Endothelial cell of umbilical vein (primary cell): ENCODE data around the gene RNASET2. TPM values are rescaled to one million over a fixed set of nuclear protein-coding genes. Genes with fewer than 3 reads are reported as not detected.
A peak's percentile ranks its signal among the peaks of the same experiment; 100 is the strongest.

ENCODE experiments used
- BruUV-seq: library from RNA; stranded (reverse); fragments of 400-500 nt; replicated peaks from 2 replicates; lab custom pipeline; 2021; lab: Mats Ljungman, UMichigan
- CTCF ChIA-PET: fragments of 300-600, 350-600 bp; sonication (Branson Sonifier 250); formaldehyde crosslinking; loops from one replicate; lab custom pipeline; 2021; ENCODE audit warnings: antibody characterized with exemption, inconsistent platforms; lab: Charles Lee
- POLR2A ChIA-PET: fragments of 300-600, 350-600 bp; sonication (Branson Sonifier 250); formaldehyde crosslinking; loops from one replicate; lab custom pipeline; 2021; ENCODE audit warnings: antibody characterized with exemption, inconsistent platforms; lab: Charles Lee
- DNase-seq: peaks from one replicate; pipeline ENCODE4 v3.0.0-alpha.2; 2011; ENCODE audit warnings: low read depth, low spot score
- FAIRE-seq: peaks from 2 replicates; lab custom pipeline; 2011; peaks lifted over from hg19 to GRCh38; lab: Jason Lieb, UNC
- H2AFZ ChIP-seq: 2 replicates; pipeline ENCODE4 v1.6.0; 2012; ENCODE audit warnings: low read depth, low read length, control low read depth, inconsistent platforms
- H3K27ac ChIP-seq: 2 replicates; pipeline ENCODE4 v1.5.1; 2011; ENCODE audit warnings: low read depth, mild to moderate bottlenecking, control low read depth, low read length, moderate library complexity; ENCODE audit not compliant: insufficient read depth
- H3K27me3 ChIP-seq, 2 experiments: 2 replicates each; pipeline versions ENCODE4 v1.6.0 to v1.6.1; 2011; ENCODE audit warnings: low read length in 2 of 2, mixed read lengths in 1 of 2; ENCODE audit not compliant: control insufficient read depth in 2 of 2, insufficient read depth in 2 of 2
- H3K36me3 ChIP-seq, 2 experiments: 2 replicates in 1 of 2; 3 replicates in 1 of 2; pipeline ENCODE4 v1.5.1; 2011; ENCODE audit warnings: low read length in 2 of 2, mild to moderate bottlenecking in 1 of 2, moderate library complexity in 1 of 2; ENCODE audit not compliant: control insufficient read depth in 2 of 2, insufficient read depth in 2 of 2; ENCODE audit errors: extremely low read depth in 1 of 2
- H3K4me1 ChIP-seq: 3 replicates; pipeline ENCODE4 v1.5.1; 2011; ENCODE audit warnings: mild to moderate bottlenecking, low read length; ENCODE audit not compliant: control insufficient read depth, insufficient read depth; ENCODE audit errors: extremely low read depth
- H3K4me2 ChIP-seq: 2 replicates; pipeline ENCODE4 v1.6.1; 2011; ENCODE audit warnings: low read length, control low read depth, mixed read lengths; ENCODE audit not compliant: insufficient read depth
- H3K4me3 ChIP-seq, 3 experiments: fragments of 200-600 bp in 1 of 3; sonication (generic), shearing (Covaris generic) in 1 of 3; replicated peaks in 1 of 3; 2 replicates each; pipeline ENCODE4 v1.5.1; 2011 to 2016; ENCODE audit warnings: control low read depth in 3 of 3, low read length in 3 of 3, mild to moderate bottlenecking in 2 of 3, inconsistent platforms in 1 of 3, low read depth in 1 of 3, moderate library complexity in 1 of 3; ENCODE audit not compliant: insufficient read depth in 1 of 3
- H3K79me2 ChIP-seq: 2 replicates; pipeline ENCODE4 v1.6.0; 2012; ENCODE audit warnings: low read length, inconsistent platforms; ENCODE audit not compliant: control insufficient read depth, insufficient read depth
- H3K9ac ChIP-seq: replicated peaks from 2 replicates; pipeline ENCODE3; 2011; ENCODE audit warnings: low read length, control low read depth; ENCODE audit not compliant: insufficient read depth; ENCODE audit errors: extremely low read depth
- H3K9me1 ChIP-seq: replicated peaks from 3 replicates; pipeline ENCODE4 v1.6.0; 2011; ENCODE audit warnings: mild to moderate bottlenecking, low read length; ENCODE audit not compliant: control insufficient read depth, insufficient read depth; ENCODE audit errors: extremely low read depth
- H3K9me3 ChIP-seq: replicated peaks from 2 replicates; pipeline ENCODE4 v1.5.1; 2012; ENCODE audit warnings: low read length, inconsistent platforms; ENCODE audit not compliant: control insufficient read depth, insufficient read depth
- H4K20me1 ChIP-seq: replicated peaks from 2 replicates; pipeline ENCODE3; 2011; ENCODE audit warnings: mild to moderate bottlenecking, low read length; ENCODE audit not compliant: control insufficient read depth, insufficient read depth; ENCODE audit errors: extremely low read depth
- EZH2 ChIP-seq: IDR thresholded peaks from 2 replicates; pipeline ENCODE4 v1.6.1; 2012; ENCODE audit warnings: borderline replicate concordance, low read depth, mild to moderate bottlenecking, moderate library complexity, low read length, inconsistent platforms; ENCODE audit not compliant: severe bottlenecking
- GATA2 ChIP-seq: IDR thresholded peaks from 2 replicates; pipeline ENCODE4 v1.7.0; 2011; ENCODE audit warnings: low read depth, mild to moderate bottlenecking, moderate library complexity, mixed read lengths, low read length; ENCODE audit not compliant: insufficient read length, insufficient read depth
- POLR2A ChIP-seq: IDR thresholded peaks from 2 replicates; pipeline ENCODE4 v1.6.1; 2012; ENCODE audit warnings: low read depth, mild to moderate bottlenecking, control low read depth, low read length
- POLR2AphosphoS5 ChIP-seq: IDR thresholded peaks from 2 replicates; pipeline ENCODE4 v1.6.1; 2012; ENCODE audit warnings: low read depth, mild to moderate bottlenecking, control low read depth, low read length, moderate library complexity; ENCODE audit not compliant: insufficient read depth
- dilution Hi-C: fragments of 300-500 bp; cut with MboI; formaldehyde crosslinking; loops from one replicate; pipeline ENCODE4 v1.15.0; 2019; ENCODE audit warnings: low sequenced_read_pairs; ENCODE audit not compliant: extremely low pct_ligation_motif_present
- intact Hi-C: fragments of 100-400 bp; cut with micrococcal nuclease; formaldehyde crosslinking; loops from one replicate; pipeline ENCODE4 v1.10.0; 2022
- polyA plus RNA-seq, 4 experiments: library from polyadenylated mRNA; depleted of rRNA in 3 of 4; stranded (reverse) in 3 of 4; unstranded in 1 of 4; fragments of >200 nt; gene quantifications; 2 replicates each; pipeline versions ENCODE4 v1.2.1 to v1.2.3, GENCODE V29; 2011 to 2012; ENCODE audit warnings: missing spikeins in 1 of 4
- total RNA-seq: library from RNA; stranded (reverse); gene quantifications from 2 replicates; pipeline ENCODE4 v1.2.3, GENCODE V29; 2021

The RNASET2 gene
- total and polyA plus RNA-seq, 2 donors (not counting 3 experiments of a cell fraction or from before 2014, with no cell fraction given) = 10.7 to 11.4 TPM

DNA sequence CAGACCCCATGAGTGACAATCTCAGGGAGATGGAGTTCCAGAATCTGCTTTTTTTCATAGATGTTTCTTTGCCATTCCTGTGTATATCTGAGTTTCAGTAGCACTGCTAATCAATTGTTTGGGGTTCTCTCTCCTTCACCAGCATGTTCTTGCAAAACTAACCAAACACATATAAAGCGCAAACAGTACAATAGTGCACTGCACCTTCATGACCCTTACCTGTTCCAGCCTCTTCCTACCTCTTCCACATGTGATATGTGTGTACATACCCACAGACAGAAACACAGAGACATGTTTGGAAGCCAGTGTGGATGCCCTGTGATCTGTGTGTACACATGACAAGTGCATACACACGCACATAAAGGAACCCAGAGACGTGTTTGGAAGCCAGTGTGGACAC, 41.0 kb upstream of the RNASET2 start:
- H3K9me3 ChIP-seq = no peaks in the 10 kb centered on the region
- peak overlapping the region; percentile 40 for H3K4me2 ChIP-seq
- H3K27ac ChIP-seq = no peak overlapping the region
- CTCF ChIA-PET = interaction anchor here (1.1 to 4.5 kb wide), 2 partner anchors 8 to 145 kb away, joined by 4 to 48 read pairs; no protein-coding TSS in a partner anchor
- DNase-seq (no peak), FAIRE-seq (no peak)
- H3K4me1 ChIP-seq = peaks cover 20% of the 10 kb centered on the region
- H3K79me2 ChIP-seq = peaks cover 81% of the 10 kb centered on the region
- H3K4me3 ChIP-seq = peak overlapping the region in 1 of 3 experiments; percentile 77
- H2AFZ ChIP-seq = no peak overlapping the region
- POLR2A ChIA-PET = no interaction called here
- BruUV-seq = no TSS peak
- H3K36me3 ChIP-seq = no peaks in the 10 kb centered on the region
- H3K27me3 ChIP-seq = no peaks in the 10 kb centered on the region
- no peak for TF ChIP-seq GATA2
- TF ChIP-seq EZH2 = no peak
- no peak for TF ChIP-seq POLR2A
- no peak for TF ChIP-seq POLR2AphosphoS5
- intact Hi-C loops = loop anchor here (1.0 to 10.0 kb wide), 3 partner anchors 37 to 680 kb away; no protein-coding TSS in a partner anchor
- no peak overlapping the region for H3K9ac ChIP-seq
- dilution Hi-C loops = no loop called here
- H3K9me1 ChIP-seq = no peaks in the 10 kb centered on the region
- no peaks in the 10 kb centered on the region for H4K20me1 ChIP-seq

DNA sequence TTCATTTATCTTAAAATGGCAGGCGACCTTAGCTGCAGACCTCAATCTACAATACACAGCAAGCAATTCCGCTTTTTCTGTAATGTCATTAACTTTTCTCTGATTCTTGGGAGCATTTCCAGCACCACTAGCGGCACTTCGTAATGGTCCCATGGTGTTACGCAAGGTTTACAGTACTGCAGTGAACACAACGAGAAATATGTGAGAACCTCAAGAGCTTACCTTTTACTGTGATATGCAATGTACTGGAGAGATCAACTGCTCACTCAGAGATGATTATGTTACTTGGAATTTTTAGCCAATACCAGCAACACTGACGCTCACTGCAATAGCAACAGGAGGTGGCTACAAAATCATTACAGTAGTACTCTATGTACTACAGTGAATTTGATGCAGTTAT, 40.1 kb upstream of the RNASET2 start:
- H4K20me1 ChIP-seq = no peaks in the 10 kb centered on the region
- no peaks in the 10 kb centered on the region for H3K9me3 ChIP-seq
- BruUV-seq = no TSS peak
- H3K4me3 ChIP-seq = no peak overlapping the region
- H3K4me2 ChIP-seq = no peak overlapping the region
- H3K36me3 ChIP-seq = no peaks in the 10 kb centered on the region
- intact Hi-C loops = loop anchor here (5.0 to 10.0 kb wide), 2 partner anchors 228 to 681 kb away; no protein-coding TSS in a partner anchor
- ChIA-PET POLR2A (no interaction called here), CTCF (interaction anchor here (1.0 to 1.2 kb wide), 2 partner anchors 43 to 45 kb away, joined by 3 to 4 read pairs; no protein-coding TSS in a partner anchor)
- H2AFZ ChIP-seq = no peak overlapping the region
- peaks cover 78% of the 10 kb centered on the region for H3K79me2 ChIP-seq
- FAIRE-seq (no peak), DNase-seq (no peak)
- no peak overlapping the region for H3K9ac ChIP-seq
- TF ChIP-seq POLR2AphosphoS5 = no peak
- H3K27me3 ChIP-seq = no peaks in the 10 kb centered on the region
- dilution Hi-C loops = no loop called here
- no peaks in the 10 kb centered on the region for H3K9me1 ChIP-seq
- peaks cover 20% of the 10 kb centered on the region for H3K4me1 ChIP-seq
- no peak overlapping the region for H3K27ac ChIP-seq
